HepG2 (cell line): ENCODE results near the gene GRK4. TPM values are rescaled to one million over a fixed set of nuclear protein-coding genes. Genes with fewer than 3 reads are reported as not detected.

Source experiments
- ATAC-seq: fragments of 200-7000 bp; cut with Tn5 transposase; 3 replicates; pipeline ENCODE4 v1.9.1; 2020; ENCODE audit warnings: mild to moderate bottlenecking, moderate library complexity
- BruUV-seq: library from RNA; stranded (reverse); fragments of 400-500 nt; replicated peaks from 2 replicates; lab custom pipeline; 2021; lab: Mats Ljungman, UMichigan
- CTCF ChIA-PET: fragments of 300-600 bp; formaldehyde crosslinking; extraction: SDS; loops from one replicate; lab custom pipeline; 2021; ENCODE audit warnings: low total read pairs, inconsistent platforms, low intra/inter-chr PET ratio; lab: Yijun Ruan, JAX
- POLR2A ChIA-PET: fragments of 350-600 bp; sonication (Branson Sonifier 250); formaldehyde crosslinking; loops from one replicate; lab custom pipeline; 2020; ENCODE audit warnings: antibody characterized with exemption, inconsistent platforms; lab: Yijun Ruan, JAX
- DNase-seq: peaks from one replicate; pipeline ENCODE4 v3.0.0-alpha.2; 2015; ENCODE audit warnings: low spot score
- FAIRE-seq: peaks from 3 replicates; lab custom pipeline; 2011; peaks lifted over from hg19 to GRCh38; lab: Jason Lieb, UNC
- H2AFZ ChIP-seq: one replicate; pipeline ENCODE4 v1.6.1; 2011; ENCODE audit warnings: low read length, inconsistent platforms
- H3K27ac ChIP-seq: fragments of 300-600 bp; 3 replicates; pipeline ENCODE4 v1.8.0; 2011; ENCODE audit warnings: mixed run types, mild to moderate bottlenecking, mixed read lengths, low read length, inconsistent platforms; ENCODE audit not compliant: insufficient read depth; ENCODE audit errors: extremely low read length
- H3K27me3 ChIP-seq, 2 experiments: fragments of 200-600 bp in 1 of 2; 2 replicates in 1 of 2; 3 replicates in 1 of 2; pipeline versions ENCODE4 v1.6.0 to v1.8.0; 2011; ENCODE audit warnings: low read length in 2 of 2, mild to moderate bottlenecking in 2 of 2, moderate library complexity in 2 of 2, inconsistent platforms in 1 of 2; ENCODE audit not compliant: insufficient read depth in 2 of 2, control insufficient read depth in 1 of 2
- H3K36me3 ChIP-seq, 2 experiments: fragments of 200-600 bp in 1 of 2; replicated peaks in 1 of 2; 2 replicates in 1 of 2; 3 replicates in 1 of 2; pipeline versions ENCODE4 v1.5.1 to v1.8.0; 2011; ENCODE audit warnings: low read length in 2 of 2, inconsistent platforms in 1 of 2; ENCODE audit not compliant: insufficient read depth in 2 of 2, control insufficient read depth in 1 of 2
- H3K4me1 ChIP-seq: 2 replicates; pipeline ENCODE4 v1.5.1; 2012; ENCODE audit warnings: low read length, inconsistent platforms; ENCODE audit not compliant: insufficient read depth
- H3K4me2 ChIP-seq: 2 replicates; pipeline ENCODE4 v1.6.0; 2011; ENCODE audit warnings: low read depth, low read length, inconsistent platforms
- H3K4me3 ChIP-seq, 3 experiments: fragments of 200-600 bp in 1 of 3; sonication (generic), shearing (Covaris generic) in 1 of 3; replicated peaks in 1 of 3; 2 replicates each; pipeline ENCODE4 v1.5.1; 2011 to 2016; ENCODE audit warnings: low read length in 3 of 3, inconsistent platforms in 2 of 3, low read depth in 2 of 3, mild to moderate bottlenecking in 2 of 3, control low read depth in 1 of 3, mixed read lengths in 1 of 3; ENCODE audit not compliant: insufficient read depth in 1 of 3
- H3K79me2 ChIP-seq: one replicate; pipeline ENCODE4 v1.6.1; 2011; ENCODE audit warnings: low read length, inconsistent platforms; ENCODE audit not compliant: insufficient read depth
- H3K9ac ChIP-seq: 2 replicates; pipeline ENCODE4 v1.6.0; 2011; ENCODE audit warnings: mild to moderate bottlenecking, low read depth, low read length, inconsistent platforms; ENCODE audit not compliant: insufficient read depth
- H3K9me3 ChIP-seq: 2 replicates; pipeline ENCODE4 v1.5.1; 2012; ENCODE audit warnings: mild to moderate bottlenecking, low read length
- H4K20me1 ChIP-seq: 2 replicates; pipeline ENCODE4 v1.6.0; 2011; ENCODE audit warnings: inconsistent platforms, mild to moderate bottlenecking, low read length, moderate library complexity; ENCODE audit not compliant: insufficient read depth
- HDAC1 ChIP-seq: sonication (generic); formaldehyde crosslinking; IDR thresholded peaks from 2 replicates; pipeline ENCODE4 v1.5.1; 2020; ENCODE audit warnings: mild to moderate bottlenecking, missing genetic modification reagents
- HMGXB3 ChIP-seq: sonication (generic); formaldehyde crosslinking; IDR thresholded peaks from 2 replicates; pipeline ENCODE4 v1.4.0; 2020; ENCODE audit warnings: missing genetic modification reagents, borderline replicate concordance
- POGZ ChIP-seq: sonication (generic); formaldehyde crosslinking; IDR thresholded peaks from 2 replicates; pipeline ENCODE4 v1.4.0; 2020; ENCODE audit warnings: mild to moderate bottlenecking, missing genetic modification reagents
- SRF ChIP-seq: IDR thresholded peaks from 2 replicates; pipeline ENCODE4 v1.6.1; 2011; ENCODE audit warnings: mild to moderate bottlenecking, low read depth, low read length, moderate library complexity
- ZNF883 ChIP-seq: sonication (generic); formaldehyde crosslinking; IDR thresholded peaks from 2 replicates; pipeline ENCODE4 v1.5.1; 2020; ENCODE audit warnings: mild to moderate bottlenecking, missing genetic modification reagents; ENCODE audit errors: not compliant biosample characterization
- WGBS: methylation state at CpG from one replicate; pipeline ENCODE4 v1.1.6; 2017; ENCODE audit warnings: low lambda C conversion rate; 5-methylcytosine and 5-hydroxymethylcytosine counted together
- in situ Hi-C: cut with HindIII; loops from 2 replicates; pipeline ENCODE4 v1.10.0; 2017; ENCODE audit warnings: low pct_unique_long_range_greater_than_20kb; ENCODE audit not compliant: extremely low pct_ligation_motif_present
- intact Hi-C: fragments of 100-400 bp; cut with micrococcal nuclease; formaldehyde crosslinking; loops from one replicate; pipeline ENCODE4 v1.10.0; 2022; ENCODE audit not compliant: unreplicated experiment
- polyA plus RNA-seq, 8 experiments: library from polyadenylated mRNA; depleted of rRNA in 3 of 8; stranded (reverse) in 7 of 8; unstranded in 1 of 8; fragments of >200 nt; fragmentation: Illumina TruSeq in 4 of 8; extraction: Trizol in 4 of 8; gene quantifications; 2 replicates each; pipeline versions ENCODE4 v1.2.1 to v1.2.3, GENCODE V29; 2011 to 2016; ENCODE audit warnings: low read depth in 4 of 8, missing spikeins in 1 of 8, mixed read lengths in 1 of 8; ENCODE audit not compliant: insufficient read depth in 1 of 8
- total RNA-seq, 5 experiments: library from RNA; depleted of rRNA; stranded (reverse); fragments of >200 nt; fragmentation: Illumina TruSeq; extraction: Trizol; gene quantifications; 2 replicates each; pipeline ENCODE4 v1.2.3, GENCODE V29; 2016; ENCODE audit warnings: low read depth in 1 of 5
- TF ChIP-seq, protein P1 (sequence below): sonication (generic); formaldehyde crosslinking; IDR thresholded peaks from 2 replicates; pipeline ENCODE4 v1.5.1; 2020; ENCODE audit warnings: mild to moderate bottlenecking, moderate library complexity, missing genetic modification reagents
- TF ChIP-seq, protein P2 (sequence below), 2 experiments: sonication (generic) in 1 of 2; formaldehyde crosslinking in 1 of 2; IDR thresholded peaks; 2 replicates each; pipeline versions ENCODE4 v1.4.0 to v1.6.1; 2016 to 2020; ENCODE audit warnings: borderline replicate concordance in 1 of 2, low read depth in 1 of 2, mild to moderate bottlenecking in 1 of 2, missing genetic modification reagents in 1 of 2

Gene GRK4
- total and polyA plus RNA-seq, 2 of the 13 experiments (the other 11 are each of a cell fraction or from before 2014, with no cell fraction given): 1.8 to 2.0 TPM

- no peaks in the 10 kb centered on the region for H3K79me2 ChIP-seq
- no peak for ATAC-seq
- H3K9ac ChIP-seq: no peak overlapping the region
- intact Hi-C loops (no loop called here), in situ Hi-C loops (no loop called here)
- TF ChIP-seq, protein P1, sequence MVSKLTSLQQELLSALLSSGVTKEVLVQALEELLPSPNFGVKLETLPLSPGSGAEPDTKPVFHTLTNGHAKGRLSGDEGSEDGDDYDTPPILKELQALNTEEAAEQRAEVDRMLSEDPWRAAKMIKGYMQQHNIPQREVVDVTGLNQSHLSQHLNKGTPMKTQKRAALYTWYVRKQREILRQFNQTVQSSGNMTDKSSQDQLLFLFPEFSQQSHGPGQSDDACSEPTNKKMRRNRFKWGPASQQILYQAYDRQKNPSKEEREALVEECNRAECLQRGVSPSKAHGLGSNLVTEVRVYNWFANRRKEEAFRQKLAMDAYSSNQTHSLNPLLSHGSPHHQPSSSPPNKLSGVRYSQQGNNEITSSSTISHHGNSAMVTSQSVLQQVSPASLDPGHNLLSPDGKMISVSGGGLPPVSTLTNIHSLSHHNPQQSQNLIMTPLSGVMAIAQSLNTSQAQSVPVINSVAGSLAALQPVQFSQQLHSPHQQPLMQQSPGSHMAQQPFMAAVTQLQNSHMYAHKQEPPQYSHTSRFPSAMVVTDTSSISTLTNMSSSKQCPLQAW (CRISPR knock-in tag): no peak
- TF ChIP-seq, protein P2, sequence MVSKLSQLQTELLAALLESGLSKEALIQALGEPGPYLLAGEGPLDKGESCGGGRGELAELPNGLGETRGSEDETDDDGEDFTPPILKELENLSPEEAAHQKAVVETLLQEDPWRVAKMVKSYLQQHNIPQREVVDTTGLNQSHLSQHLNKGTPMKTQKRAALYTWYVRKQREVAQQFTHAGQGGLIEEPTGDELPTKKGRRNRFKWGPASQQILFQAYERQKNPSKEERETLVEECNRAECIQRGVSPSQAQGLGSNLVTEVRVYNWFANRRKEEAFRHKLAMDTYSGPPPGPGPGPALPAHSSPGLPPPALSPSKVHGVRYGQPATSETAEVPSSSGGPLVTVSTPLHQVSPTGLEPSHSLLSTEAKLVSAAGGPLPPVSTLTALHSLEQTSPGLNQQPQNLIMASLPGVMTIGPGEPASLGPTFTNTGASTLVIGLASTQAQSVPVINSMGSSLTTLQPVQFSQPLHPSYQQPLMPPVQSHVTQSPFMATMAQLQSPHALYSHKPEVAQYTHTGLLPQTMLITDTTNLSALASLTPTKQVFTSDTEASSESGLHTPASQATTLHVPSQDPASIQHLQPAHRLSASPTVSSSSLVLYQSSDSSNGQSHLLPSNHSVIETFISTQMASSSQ (IDR thresholded peaks at IDR 0.05; ENCODE audit: low read depth): no peak
- TF ChIP-seq, protein P2 (CRISPR knock-in tag; IDR thresholded peaks at IDR 0.05; ENCODE audit: borderline replicate concordance): no peak
- TF ChIP-seq ZNF883 (CRISPR knock-in tag) (no peak), POGZ (no peak), HMGXB3 (CRISPR knock-in tag) (peak; percentile 65; the same call in 1 of the 2 replicates), SRF (peak; percentile 66), HDAC1 (CRISPR knock-in tag) (no peak)
- H4K20me1 ChIP-seq: no peaks in the 10 kb centered on the region
- H3K27ac ChIP-seq: no peak overlapping the region
- no peak overlapping the region for H3K4me3 ChIP-seq
- WGBS: 26% methylated on average over 7 of the region's 7 CpGs
- H3K4me2 ChIP-seq: no peak overlapping the region
- ChIA-PET CTCF (no interaction called here), POLR2A (no interaction called here)
- no peaks in the 10 kb centered on the region for H3K9me3 ChIP-seq
- H3K36me3 ChIP-seq: no peaks in the 10 kb centered on the region
- peaks cover 46% of the 10 kb centered on the region for H3K4me1 ChIP-seq
- no peak for FAIRE-seq
- DNase-seq: no peak
- no peak overlapping the region for H2AFZ ChIP-seq
- H3K27me3 ChIP-seq: peaks cover 2 to 10% of the 10 kb centered on the region in 2 experiments; a peak in 2 of 5 replicates
- BruUV-seq: no TSS peak
These were observed 82.8 kb downstream of the GRK4 start for GRCh38 chr4:3046162-3046561.
